Nephron (organoid): ENCODE measurements around the gene COL26A1.
A peak's percentile ranks its signal among the peaks of the same experiment; 100 is the strongest.

Experiments used
- H3K27ac Mint-ChIP-seq, 3 experiments: 2 replicates each; pipeline ENCODE4 v1.8.0; 2020; ENCODE audit warnings: mixed read lengths in 3 of 3, mild to moderate bottlenecking in 2 of 3, moderate library complexity in 1 of 3
- H3K27me3 Mint-ChIP-seq: 2 replicates; pipeline ENCODE4 v1.8.0; 2021; ENCODE audit warnings: low read depth, mild to moderate bottlenecking, moderate library complexity, mixed read lengths
- H3K36me3 Mint-ChIP-seq: 2 replicates; pipeline ENCODE4 v1.8.0; 2020; ENCODE audit warnings: low read depth, mixed read lengths
- H3K4me1 Mint-ChIP-seq: 2 replicates; pipeline ENCODE4 v1.8.0; 2020; ENCODE audit warnings: mixed read lengths
- H3K4me3 Mint-ChIP-seq, 3 experiments: 2 replicates each; pipeline ENCODE4 v1.8.0; 2020; ENCODE audit warnings: mild to moderate bottlenecking in 3 of 3, mixed read lengths in 3 of 3, moderate library complexity in 2 of 3
- H3K9me3 Mint-ChIP-seq: 2 replicates; pipeline ENCODE4 v1.8.0; 2020; ENCODE audit warnings: mixed read lengths
- CTCF ChIP-seq, 3 experiments: fragments of 200-600 bp; sonication (generic); IDR thresholded peaks; one replicate each; pipeline ENCODE4 v1.5.0; 2021; ENCODE audit warnings: antibody characterized with exemption in 3 of 3; ENCODE audit not compliant: unreplicated experiment in 3 of 3

Gene COL26A1

GRCh38 chr7:101507327-101507726 is 144.7 kb downstream of the COL26A1 start:
- H3K27ac Mint-ChIP-seq, result peak overlapping the region; percentile 78 to 90 (median 80)
- H3K9me3 Mint-ChIP-seq, result no peaks in the 10 kb centered on the region
- peak overlapping the region; percentile 53 to 63 (median 57) for H3K4me3 Mint-ChIP-seq
- H3K4me1 Mint-ChIP-seq, result peaks cover 21% of the 10 kb centered on the region
- peaks cover 5% of the 10 kb centered on the region for H3K27me3 Mint-ChIP-seq
- no peaks in the 10 kb centered on the region for H3K36me3 Mint-ChIP-seq
- no peak for TF ChIP-seq CTCF (IDR thresholded peaks at IDR 0.05; ENCODE audit: unreplicated experiment in 3 of 3)

- Mint-ChIP-seq H3K9me3 (no peaks in the 10 kb centered on the region), H3K27me3 (peaks cover 5% of the 10 kb centered on the region), H3K36me3 (no peaks in the 10 kb centered on the region), H3K4me1 (peaks cover 21% of the 10 kb centered on the region), H3K27ac (peak overlapping the region; percentile 78 to 90 (median 80)), H3K4me3 (peak overlapping the region; percentile 53 to 63 (median 57))
- peak; percentile 97 to 99 (median 98) for TF ChIP-seq CTCF (IDR thresholded peaks at IDR 0.05; ENCODE audit: unreplicated experiment in 3 of 3)
Measured at GRCh38 chr7:101507791-101508252, 145.1 kb downstream of the COL26A1 start.

- Mint-ChIP-seq H3K36me3 (no peaks in the 10 kb centered on the region), H3K4me1 (peaks cover 29% of the 10 kb centered on the region), H3K9me3 (no peaks in the 10 kb centered on the region), H3K27ac (no peak overlapping the region), H3K4me3 (no peak overlapping the region), H3K27me3 (peaks cover 5% of the 10 kb centered on the region)
- no peak for TF ChIP-seq CTCF (IDR thresholded peaks at IDR 0.05; ENCODE audit: unreplicated experiment in 3 of 3)
Measured at GRCh38 chr7:101510297-101510696, 147.6 kb downstream of the COL26A1 start.

- no peak for TF ChIP-seq CTCF (IDR thresholded peaks at IDR 0.05; ENCODE audit: unreplicated experiment in 3 of 3)
- no peak overlapping the region for H3K27ac Mint-ChIP-seq
- no peak overlapping the region for H3K4me3 Mint-ChIP-seq
- peaks cover 5% of the 10 kb centered on the region for H3K27me3 Mint-ChIP-seq
- no peaks in the 10 kb centered on the region for H3K9me3 Mint-ChIP-seq
- peaks cover 32% of the 10 kb centered on the region for H3K4me1 Mint-ChIP-seq
- H3K36me3 Mint-ChIP-seq, result no peaks in the 10 kb centered on the region
Measured at GRCh38 chr7:101511965-101512364, 149.3 kb downstream of the COL26A1 start.

- peaks cover 9% of the 10 kb centered on the region for H3K27me3 Mint-ChIP-seq
- peaks cover 15% of the 10 kb centered on the region for H3K36me3 Mint-ChIP-seq
- H3K4me3 Mint-ChIP-seq, result peak overlapping the region in 1 of 3 experiments; percentile 32
- peaks cover 3% of the 10 kb centered on the region for H3K9me3 Mint-ChIP-seq
- H3K4me1 Mint-ChIP-seq, result peaks cover 52% of the 10 kb centered on the region
- peak overlapping the region in 2 of 3 experiments; percentile 71 to 87 for H3K27ac Mint-ChIP-seq
- no peak for TF ChIP-seq CTCF (IDR thresholded peaks at IDR 0.05; ENCODE audit: unreplicated experiment in 3 of 3)
Measured at GRCh38 chr7:101516851-101517250, 154.2 kb downstream of the COL26A1 start.

GRCh38 chr7:101517304-101517703 is 154.6 kb downstream of the COL26A1 start:
- Mint-ChIP-seq H3K27ac (peak overlapping the region in 1 of 3 experiments; percentile 87), H3K4me1 (peaks cover 54% of the 10 kb centered on the region), H3K27me3 (peaks cover 5% of the 10 kb centered on the region), H3K4me3 (no peak overlapping the region), H3K9me3 (peaks cover 3% of the 10 kb centered on the region), H3K36me3 (peaks cover 15% of the 10 kb centered on the region)
- no peak for TF ChIP-seq CTCF (IDR thresholded peaks at IDR 0.05; ENCODE audit: unreplicated experiment in 3 of 3)
